ENCODE results near the gene SPOCK3.
"Not testable (repeated sequence)": the region's sequence is repeated elsewhere in the genome, so short reads cannot be mapped to it uniquely, and the experiment has no call there.

The SPOCK3 gene

DNA sequence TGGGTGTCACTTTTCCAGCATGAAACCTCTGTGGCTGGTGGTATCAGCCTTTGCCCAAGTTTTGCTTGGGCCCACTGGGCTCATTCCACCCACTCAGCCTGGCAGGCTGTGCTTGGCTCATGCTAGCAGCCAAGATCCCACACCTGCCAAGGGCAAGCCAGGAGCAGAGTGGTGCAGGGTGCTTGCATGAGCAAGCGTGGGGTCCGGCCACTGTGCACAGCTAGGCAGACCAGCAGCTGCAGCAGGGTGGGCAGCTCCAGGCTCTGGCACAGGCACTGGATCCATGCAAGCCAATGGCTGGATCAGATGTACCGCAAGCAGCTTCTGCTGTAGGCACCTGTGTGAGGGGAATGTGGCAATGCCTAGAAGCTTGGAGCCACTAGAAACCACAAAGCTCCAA lies 253.9 kb downstream of the SPOCK3 start:
- Histone ChIP-seq H3K27me3 (ENCODE audit: insufficient read depth, insufficient read length) (no peaks in the 10 kb centered on the region), H3K36me3 (ENCODE audit: insufficient read depth, insufficient read length, low read length) (no peaks in the 10 kb centered on the region), H3K4me3 (ENCODE audit: insufficient read length, low read depth) (no peak overlapping the region), H3K9ac (ENCODE audit: insufficient read length, low read depth) (no peak overlapping the region), H3K4me1 (ENCODE audit: insufficient read depth, insufficient read length) (no peaks in the 10 kb centered on the region), H3K9me3 (ENCODE audit: insufficient read depth, low read length) (no peaks in the 10 kb centered on the region; the same call in 1 of the 2 replicates)
- TF ChIP-seq SUZ12 (IDR thresholded peaks at IDR 0.05; ENCODE audit: extremely low read depth, insufficient read depth, insufficient read length) (no peak), YY1 (IDR thresholded peaks at IDR 0.05; ENCODE audit: insufficient read depth, insufficient read length) (no peak), ZNF274 (IDR thresholded peaks at IDR 0.05; ENCODE audit: low read depth, low read length) (no peak)
- DNase-seq (ENCODE audit: low read depth, low spot score) = no peak

DNA sequence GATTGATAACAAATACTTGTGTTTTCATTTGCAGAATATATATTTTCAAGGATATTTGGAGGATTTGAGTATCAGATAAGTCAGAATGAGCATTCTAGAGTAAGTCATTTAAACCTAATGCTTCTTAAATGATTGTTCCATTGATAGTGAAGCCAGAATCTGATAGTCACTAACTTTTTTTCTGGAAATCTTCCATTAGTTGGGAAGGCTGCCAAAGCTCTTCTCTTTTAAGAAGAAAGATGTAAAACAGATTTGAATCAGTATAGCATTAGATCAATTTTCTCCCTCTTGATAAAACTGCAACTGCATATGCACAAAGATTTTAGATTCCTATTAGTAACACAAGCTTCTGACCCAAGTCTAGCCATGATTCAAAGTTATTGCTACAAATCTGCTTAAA lies 256.7 kb downstream of the SPOCK3 start:
- H3K4me1 ChIP-seq (ENCODE audit: insufficient read depth, insufficient read length) = no peaks in the 10 kb centered on the region
- no peak overlapping the region for H3K4me3 ChIP-seq (ENCODE audit: insufficient read length, low read depth)
- no peak overlapping the region for H3K9ac ChIP-seq (ENCODE audit: insufficient read length, low read depth)
- no peaks in the 10 kb centered on the region for H3K36me3 ChIP-seq (ENCODE audit: insufficient read depth, insufficient read length, low read length)
- H3K27me3 ChIP-seq (ENCODE audit: insufficient read depth, insufficient read length) = no peaks in the 10 kb centered on the region
- no peak for DNase-seq (ENCODE audit: low read depth, low spot score)
- no peaks in the 10 kb centered on the region; the same call in 1 of the 2 replicates for H3K9me3 ChIP-seq (ENCODE audit: insufficient read depth, low read length)
- TF ChIP-seq YY1 (IDR thresholded peaks at IDR 0.05; ENCODE audit: insufficient read depth, insufficient read length) (no peak), SUZ12 (IDR thresholded peaks at IDR 0.05; ENCODE audit: extremely low read depth, insufficient read depth, insufficient read length) (no peak), ZNF274 (IDR thresholded peaks at IDR 0.05; ENCODE audit: low read depth, low read length) (no peak)

DNA sequence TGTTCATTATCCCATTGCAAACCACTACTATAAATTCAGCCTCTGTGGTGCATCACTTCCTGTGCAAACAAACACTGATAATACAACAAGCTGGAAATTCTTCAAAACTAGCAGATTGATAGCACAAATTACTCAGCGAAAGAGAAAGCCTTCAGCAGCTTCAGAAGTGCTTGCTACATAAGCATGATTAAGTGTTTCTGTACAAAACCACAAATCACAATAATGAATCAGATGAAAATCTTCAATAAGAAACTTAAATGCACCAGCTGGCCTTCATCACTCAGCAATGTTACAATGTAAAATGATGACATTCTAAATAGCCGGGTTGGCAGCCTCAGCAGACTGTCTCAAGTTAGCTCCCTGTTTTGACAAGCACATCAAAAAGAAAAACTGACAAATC lies 262.2 kb downstream of the SPOCK3 start:
- Histone ChIP-seq H3K9me3 (ENCODE audit: insufficient read depth, low read length) (peaks cover 7% of the 10 kb centered on the region; the same call in 1 of the 2 replicates), H3K27me3 (ENCODE audit: insufficient read depth, insufficient read length) (no peaks in the 10 kb centered on the region), H3K36me3 (ENCODE audit: insufficient read depth, insufficient read length, low read length) (no peaks in the 10 kb centered on the region), H3K4me3 (ENCODE audit: insufficient read length, low read depth) (no peak overlapping the region), H3K4me1 (ENCODE audit: insufficient read depth, insufficient read length) (no peaks in the 10 kb centered on the region), H3K9ac (ENCODE audit: insufficient read length, low read depth) (no peak overlapping the region)
- no peak for DNase-seq (ENCODE audit: low read depth, low spot score)
- TF ChIP-seq SUZ12 (IDR thresholded peaks at IDR 0.05; ENCODE audit: extremely low read depth, insufficient read depth, insufficient read length) (no peak), ZNF274 (IDR thresholded peaks at IDR 0.05; ENCODE audit: low read depth, low read length) (no peak), YY1 (IDR thresholded peaks at IDR 0.05; ENCODE audit: insufficient read depth, insufficient read length) (no peak)

DNA sequence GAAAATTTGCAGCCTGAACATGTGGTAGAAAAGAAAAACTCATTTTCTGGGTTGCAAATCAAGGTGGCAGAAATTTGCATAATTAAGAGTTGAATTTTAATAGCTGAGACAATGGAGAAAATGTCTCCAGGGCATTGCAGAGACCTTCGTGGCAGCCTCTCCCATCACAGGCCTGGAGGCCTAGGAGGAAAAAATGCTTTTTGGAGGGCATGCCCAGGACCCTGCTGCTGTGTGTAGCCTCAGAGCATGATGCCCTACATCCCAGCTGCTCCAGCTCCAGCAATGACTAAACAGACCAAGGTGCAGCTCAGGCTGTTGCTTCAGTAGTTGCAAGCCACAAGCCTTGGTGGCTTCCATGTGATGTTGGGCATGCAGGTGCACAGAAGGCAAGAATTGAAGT lies 266.1 kb downstream of the SPOCK3 start:
- H3K9ac ChIP-seq (ENCODE audit: insufficient read length, low read depth); DNase-seq (ENCODE audit: low read depth, low spot score); H3K4me3 ChIP-seq (ENCODE audit: insufficient read length, low read depth): not testable (repeated sequence)

DNA sequence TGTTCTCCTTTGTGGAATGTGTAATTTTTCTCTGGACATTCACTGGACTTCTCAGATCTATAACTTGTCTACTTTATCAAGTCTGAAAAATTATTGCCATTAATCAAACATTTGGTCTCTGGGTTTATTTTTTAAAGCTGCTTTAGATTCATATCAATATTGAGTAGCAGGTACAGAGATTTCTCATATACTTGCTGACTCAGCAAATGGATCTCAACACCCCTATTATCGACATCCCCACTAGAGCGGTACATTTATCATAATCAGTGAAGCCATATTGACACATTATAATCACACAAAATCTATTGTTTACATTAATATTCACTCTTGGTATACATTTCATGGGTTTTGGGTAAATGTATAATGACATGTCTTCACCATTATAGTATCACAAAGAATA lies 268.7 kb downstream of the SPOCK3 start:
- no peaks in the 10 kb centered on the region for H3K27me3 ChIP-seq (ENCODE audit: insufficient read depth, insufficient read length)
- TF ChIP-seq YY1 (IDR thresholded peaks at IDR 0.05; ENCODE audit: insufficient read depth, insufficient read length) = no peak
- no peak for TF ChIP-seq ZNF274 (IDR thresholded peaks at IDR 0.05; ENCODE audit: low read depth, low read length)
- TF ChIP-seq SUZ12 (IDR thresholded peaks at IDR 0.05; ENCODE audit: extremely low read depth, insufficient read depth, insufficient read length) = no peak
- H3K9me3 ChIP-seq (ENCODE audit: insufficient read depth, low read length) = peaks cover 7% of the 10 kb centered on the region; the same call in 1 of the 2 replicates
- H3K4me1 ChIP-seq (ENCODE audit: insufficient read depth, insufficient read length) = no peaks in the 10 kb centered on the region
- no peak overlapping the region for H3K4me3 ChIP-seq (ENCODE audit: insufficient read length, low read depth)
- DNase-seq (ENCODE audit: low read depth, low spot score) = no peak
- H3K9ac ChIP-seq (ENCODE audit: insufficient read length, low read depth) = no peak overlapping the region
- H3K36me3 ChIP-seq (ENCODE audit: insufficient read depth, insufficient read length, low read length) = no peaks in the 10 kb centered on the region

More for the DNA sequence above, 266.1 kb downstream of the SPOCK3 start:
- H3K4me1 ChIP-seq (ENCODE audit: insufficient read depth, insufficient read length); H3K36me3 ChIP-seq (ENCODE audit: insufficient read depth, insufficient read length, low read length); H3K27me3 ChIP-seq (ENCODE audit: insufficient read depth, insufficient read length); H3K9me3 ChIP-seq (ENCODE audit: insufficient read depth, low read length): not testable (repeated sequence)

DNA sequence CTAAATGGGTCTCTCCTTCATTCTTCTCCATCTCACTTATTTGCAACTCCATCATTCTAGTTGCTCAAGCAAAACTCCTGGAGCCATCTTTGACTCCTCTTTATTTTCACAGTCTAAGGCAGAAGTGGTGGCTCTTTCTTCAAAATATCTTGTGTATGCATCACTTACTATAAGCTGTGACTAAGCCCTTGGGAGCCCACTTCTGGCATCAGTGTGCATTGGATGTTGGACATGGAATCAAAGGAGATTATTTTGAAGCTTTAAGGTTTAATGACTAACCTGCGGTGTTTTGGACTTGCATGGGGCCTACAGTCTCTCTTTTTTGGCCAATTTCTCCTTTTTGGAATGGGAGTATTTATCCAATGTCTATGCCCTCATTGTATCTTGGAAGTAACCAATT lies 276.8 kb downstream of the SPOCK3 start:
- no peak overlapping the region for H3K4me3 ChIP-seq (ENCODE audit: insufficient read length, low read depth)

DNA sequence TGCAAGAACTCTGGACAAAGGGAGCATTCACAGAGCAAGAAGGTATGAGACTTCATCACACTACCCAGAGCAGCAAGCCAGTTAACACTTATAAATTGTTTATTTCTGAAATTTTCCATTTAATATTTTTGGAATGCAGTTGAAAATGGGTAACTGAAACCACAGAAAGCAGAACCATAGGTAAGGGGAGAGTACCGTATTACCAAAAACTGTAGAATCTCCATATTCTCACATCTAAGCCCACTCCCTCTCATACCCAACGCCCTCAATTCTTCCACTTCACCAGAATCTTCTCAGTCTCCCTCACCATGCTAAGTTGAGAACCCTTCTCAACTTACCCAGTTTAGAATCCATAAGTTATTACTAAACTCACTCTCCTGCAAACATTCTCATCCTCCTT lies 277.8 kb downstream of the SPOCK3 start:
- Histone ChIP-seq H3K27me3 (ENCODE audit: insufficient read depth, insufficient read length) (no peaks in the 10 kb centered on the region), H3K4me1 (ENCODE audit: insufficient read depth, insufficient read length) (no peaks in the 10 kb centered on the region), H3K9ac (ENCODE audit: insufficient read length, low read depth) (no peak overlapping the region), H3K36me3 (ENCODE audit: insufficient read depth, insufficient read length, low read length) (no peaks in the 10 kb centered on the region), H3K4me3 (ENCODE audit: insufficient read length, low read depth) (no peak overlapping the region), H3K9me3 (ENCODE audit: insufficient read depth, low read length) (no peaks in the 10 kb centered on the region)
- no peak for DNase-seq (ENCODE audit: low read depth, low spot score)
- TF ChIP-seq ZNF274 (IDR thresholded peaks at IDR 0.05; ENCODE audit: low read depth, low read length) (no peak), YY1 (IDR thresholded peaks at IDR 0.05; ENCODE audit: insufficient read depth, insufficient read length) (no peak), SUZ12 (IDR thresholded peaks at IDR 0.05; ENCODE audit: extremely low read depth, insufficient read depth, insufficient read length) (no peak)

More for the DNA sequence above, 276.8 kb downstream of the SPOCK3 start:
- H3K4me1 ChIP-seq (ENCODE audit: insufficient read depth, insufficient read length) = no peaks in the 10 kb centered on the region
- H3K9me3 ChIP-seq (ENCODE audit: insufficient read depth, low read length) = no peaks in the 10 kb centered on the region
- TF ChIP-seq ZNF274 (IDR thresholded peaks at IDR 0.05; ENCODE audit: low read depth, low read length) = no peak
- TF ChIP-seq YY1 (IDR thresholded peaks at IDR 0.05; ENCODE audit: insufficient read depth, insufficient read length) = no peak
- no peak for TF ChIP-seq SUZ12 (IDR thresholded peaks at IDR 0.05; ENCODE audit: extremely low read depth, insufficient read depth, insufficient read length)
- no peak for DNase-seq (ENCODE audit: low read depth, low spot score)
- no peak overlapping the region for H3K9ac ChIP-seq (ENCODE audit: insufficient read length, low read depth)
- no peaks in the 10 kb centered on the region for H3K36me3 ChIP-seq (ENCODE audit: insufficient read depth, insufficient read length, low read length)
- no peaks in the 10 kb centered on the region for H3K27me3 ChIP-seq (ENCODE audit: insufficient read depth, insufficient read length)

DNA sequence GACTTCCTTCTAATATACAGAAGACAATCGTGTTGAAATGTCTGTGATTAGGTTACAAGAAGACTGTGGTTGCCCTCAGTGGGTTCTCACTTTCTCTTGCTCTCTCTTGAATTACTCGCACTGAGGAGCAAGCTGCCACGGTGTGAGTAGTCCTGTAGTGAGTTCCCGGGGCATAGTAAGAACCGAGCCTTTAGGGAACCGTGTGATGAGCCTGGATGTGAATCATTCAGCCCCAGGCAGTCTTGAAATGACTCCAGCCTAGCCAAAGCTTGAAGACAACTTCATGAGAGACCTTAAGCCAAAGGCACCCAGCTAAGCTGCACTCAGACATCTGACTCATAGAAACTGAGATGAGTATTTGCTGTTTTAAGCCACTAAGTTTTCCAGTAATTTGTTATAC lies 292.7 kb downstream of the SPOCK3 start:
- no peaks in the 10 kb centered on the region for H3K27me3 ChIP-seq (ENCODE audit: insufficient read depth, insufficient read length)
- no peaks in the 10 kb centered on the region for H3K4me1 ChIP-seq (ENCODE audit: insufficient read depth, insufficient read length)
- H3K36me3 ChIP-seq (ENCODE audit: insufficient read depth, insufficient read length, low read length) = no peaks in the 10 kb centered on the region
- no peak overlapping the region for H3K4me3 ChIP-seq (ENCODE audit: insufficient read length, low read depth)
- no peak overlapping the region for H3K9ac ChIP-seq (ENCODE audit: insufficient read length, low read depth)
- H3K9me3 ChIP-seq (ENCODE audit: insufficient read depth, low read length) = no peaks in the 10 kb centered on the region
- TF ChIP-seq SUZ12 (IDR thresholded peaks at IDR 0.05; ENCODE audit: extremely low read depth, insufficient read depth, insufficient read length) = no peak
- TF ChIP-seq ZNF274 (IDR thresholded peaks at IDR 0.05; ENCODE audit: low read depth, low read length) = no peak
- TF ChIP-seq YY1 (IDR thresholded peaks at IDR 0.05; ENCODE audit: insufficient read depth, insufficient read length) = no peak
- DNase-seq (ENCODE audit: low read depth, low spot score) = no peak

Measured in NT2/D1 (cell line).